Activated CD4-positive, alpha-beta T cell treated with anti-CD3 and anti-CD28 coated beads, Interleukin-2, amount 10 ng/mL, durations not matched to agents 24 days and 14 days (primary cell): Measurements from ENCODE around the gene ALG8. TPM values are rescaled to one million over a fixed set of nuclear protein-coding genes. Genes with fewer than 3 reads are reported as not detected.
"Not testable (repeated sequence)": the region's sequence is repeated elsewhere in the genome, so short reads cannot be mapped to it uniquely, and the experiment has no call there.

ENCODE experiments used
- DNase-seq: peaks from one replicate; pipeline ENCODE4 v3.0.0; 2022
- H3K27ac Mint-ChIP-seq: one replicate; pipeline ENCODE4 v1.8.0; 2022; ENCODE audit warnings: mild to moderate bottlenecking, mixed read lengths
- H3K27me3 Mint-ChIP-seq: one replicate; pipeline ENCODE4 v1.8.0; 2022; ENCODE audit warnings: mixed read lengths
- H3K36me3 Mint-ChIP-seq: one replicate; pipeline ENCODE4 v1.8.0; 2022; ENCODE audit warnings: low read depth, mild to moderate bottlenecking, mixed read lengths
- H3K4me1 Mint-ChIP-seq: one replicate; pipeline ENCODE4 v1.8.0; 2021; ENCODE audit warnings: mixed read lengths
- H3K4me3 Mint-ChIP-seq: one replicate; pipeline ENCODE4 v1.8.0; 2022; ENCODE audit warnings: mild to moderate bottlenecking, moderate library complexity, mixed read lengths
- H3K9me3 Mint-ChIP-seq: one replicate; pipeline ENCODE4 v1.8.0; 2021; ENCODE audit warnings: mixed read lengths
- intact Hi-C: fragments of 100-400 bp; cut with micrococcal nuclease; formaldehyde crosslinking; loops from one replicate; pipeline ENCODE4 v1.15.1; 2023
- total RNA-seq: library from RNA; stranded (reverse); gene quantifications from 2 replicates; pipeline ENCODE4 v1.2.3, GENCODE V29; 2022

Gene ALG8
- total RNA-seq, 1 donor from 2014 or later, result 61.7 TPM

GRCh38 chr11:78062671-78063070, 76.8 kb downstream of the ALG8 start:
- intact Hi-C loops, result no loop called here
- Mint-ChIP-seq H3K27ac (no peak overlapping the region), H3K4me3 (no peak overlapping the region), H3K27me3 (no peaks in the 10 kb centered on the region), H3K36me3 (peaks cover 10% of the 10 kb centered on the region), H3K4me1 (peaks cover 2% of the 10 kb centered on the region), H3K9me3 (no peaks in the 10 kb centered on the region)
- DNase-seq, result no peak

- no peak overlapping the region for H3K4me3 Mint-ChIP-seq
- H3K27me3 Mint-ChIP-seq, result no peaks in the 10 kb centered on the region
- H3K27ac Mint-ChIP-seq, result no peak overlapping the region
- H3K36me3 Mint-ChIP-seq, result peaks cover 5% of the 10 kb centered on the region
- no peaks in the 10 kb centered on the region for H3K4me1 Mint-ChIP-seq
- intact Hi-C loops, result no loop called here
- no peak for DNase-seq
- no peaks in the 10 kb centered on the region for H3K9me3 Mint-ChIP-seq
Measured at GRCh38 chr11:78061921-78062311, 77.5 kb downstream of the ALG8 start.

GRCh38 chr11:78061088-78061920, 78.1 kb downstream of the ALG8 start:
- Mint-ChIP-seq H3K27ac (no peak overlapping the region), H3K4me3 (no peak overlapping the region), H3K9me3 (no peaks in the 10 kb centered on the region), H3K4me1 (no peaks in the 10 kb centered on the region), H3K27me3 (no peaks in the 10 kb centered on the region), H3K36me3 (peaks cover 5% of the 10 kb centered on the region)
- intact Hi-C loops, result no loop called here
- DNase-seq, result no peak

- H3K36me3 Mint-ChIP-seq, result peaks cover 4% of the 10 kb centered on the region
- H3K4me3 Mint-ChIP-seq, result no peak overlapping the region
- H3K27ac Mint-ChIP-seq, result no peak overlapping the region
- DNase-seq, result no peak
- H3K9me3 Mint-ChIP-seq, result no peaks in the 10 kb centered on the region
- intact Hi-C loops, result no loop called here
- no peaks in the 10 kb centered on the region for H3K4me1 Mint-ChIP-seq
- H3K27me3 Mint-ChIP-seq, result no peaks in the 10 kb centered on the region
Measured at GRCh38 chr11:78060533-78060932, 78.9 kb downstream of the ALG8 start.

- H3K9me3 Mint-ChIP-seq, H3K4me3 Mint-ChIP-seq, H3K27me3 Mint-ChIP-seq, H3K27ac Mint-ChIP-seq, intact Hi-C loops, H3K4me1 Mint-ChIP-seq, H3K36me3 Mint-ChIP-seq, DNase-seq: not testable (repeated sequence)
Measured at GRCh38 chr11:78059749-78060328, 79.6 kb downstream of the ALG8 start.

GRCh38 chr11:78057462-78058055, 81.9 kb downstream of the ALG8 start:
- Mint-ChIP-seq H3K4me3 (no peak overlapping the region), H3K36me3 (peaks cover 2% of the 10 kb centered on the region), H3K27ac (no peak overlapping the region), H3K4me1 (no peaks in the 10 kb centered on the region), H3K27me3 (no peaks in the 10 kb centered on the region), H3K9me3 (no peaks in the 10 kb centered on the region)
- intact Hi-C loops, result no loop called here
- no peak for DNase-seq

GRCh38 chr11:78056093-78056492, 83.3 kb downstream of the ALG8 start:
- no peaks in the 10 kb centered on the region for H3K9me3 Mint-ChIP-seq
- H3K36me3 Mint-ChIP-seq, result peaks cover 2% of the 10 kb centered on the region
- H3K27ac Mint-ChIP-seq, result no peak overlapping the region
- peaks cover 2% of the 10 kb centered on the region for H3K4me1 Mint-ChIP-seq
- DNase-seq, result no peak
- no peaks in the 10 kb centered on the region for H3K27me3 Mint-ChIP-seq
- H3K4me3 Mint-ChIP-seq, result no peak overlapping the region
- intact Hi-C loops, result no loop called here

- H3K4me1 Mint-ChIP-seq, result peaks cover 8% of the 10 kb centered on the region
- H3K27ac Mint-ChIP-seq, result no peak overlapping the region
- no peaks in the 10 kb centered on the region for H3K27me3 Mint-ChIP-seq
- peaks cover 2% of the 10 kb centered on the region for H3K36me3 Mint-ChIP-seq
- no peaks in the 10 kb centered on the region for H3K9me3 Mint-ChIP-seq
- intact Hi-C loops, result no loop called here
- no peak overlapping the region for H3K4me3 Mint-ChIP-seq
- DNase-seq, result no peak
Measured at GRCh38 chr11:78054971-78055370, 84.5 kb downstream of the ALG8 start.

- Mint-ChIP-seq H3K27ac (no peak overlapping the region), H3K27me3 (no peaks in the 10 kb centered on the region), H3K4me1 (peaks cover 9% of the 10 kb centered on the region), H3K36me3 (peaks cover 2% of the 10 kb centered on the region), H3K9me3 (no peaks in the 10 kb centered on the region), H3K4me3 (no peak overlapping the region)
- DNase-seq, result no peak
- intact Hi-C loops, result no loop called here
Measured at GRCh38 chr11:78050964-78051831, 88.2 kb downstream of the ALG8 start.

Other genes with a start within 250 kb of the ALG8 start
- gene INTS4, start 145.0 kb downstream of the ALG8 start, total RNA-seq, result 60.0 and 60.8 TPM in 2 replicates
- 0.35 TPM in 1 of 2 replicates, not detected in the other for gene KCTD14, start 116.3 kb downstream of the ALG8 start, total RNA-seq
- not detected in 2 replicates for gene THRSP, start 75.8 kb downstream of the ALG8 start, total RNA-seq
- gene NDUFC2, start 59.8 kb downstream of the ALG8 start, total RNA-seq, result 207 and 219 TPM in 2 replicates
- 11.7 and 12.0 TPM in 2 replicates for gene KCTD21, start 49.0 kb upstream of the ALG8 start, total RNA-seq
- 10.4 and 13.1 TPM in 2 replicates for gene USP35, start 49.3 kb upstream of the ALG8 start, total RNA-seq